Karpas-422 (cell line): ENCODE measurements around the gene ZBTB16. TPM values are rescaled to one million over a fixed set of nuclear protein-coding genes. Genes with fewer than 3 reads are reported as not detected.

Experiments
- DNase-seq: peaks from one replicate; pipeline ENCODE4 v3.0.0-alpha.2; 2015
- H2AFZ ChIP-seq: fragments of 200-600 bp; sonication (generic); 2 replicates; pipeline ENCODE4 v1.6.1; 2014; ENCODE audit warnings: antibody characterized with exemption, low read length, mixed read lengths
- H3K27ac ChIP-seq: fragments of 200-600 bp; sonication (generic); 2 replicates; pipeline ENCODE4 v1.5.1; 2014; ENCODE audit warnings: mild to moderate bottlenecking, low read length, moderate library complexity
- H3K27me3 ChIP-seq: fragments of 200-600 bp; sonication (generic); 2 replicates; pipeline ENCODE4 v1.6.1; 2014; ENCODE audit warnings: low read length, mixed read lengths
- H3K36me3 ChIP-seq: fragments of 200-600 bp; sonication (generic); 2 replicates; pipeline ENCODE4 v1.6.1; 2014; ENCODE audit warnings: low read length, mixed read lengths; ENCODE audit not compliant: insufficient read depth
- H3K4me1 ChIP-seq: fragments of 200-600 bp; sonication (generic); 2 replicates; pipeline ENCODE4 v1.6.1; 2014; ENCODE audit warnings: mild to moderate bottlenecking, low read length, mixed read lengths
- H3K4me2 ChIP-seq: fragments of 200-600 bp; sonication (generic); 2 replicates; pipeline ENCODE4 v1.6.1; 2014; ENCODE audit warnings: low read length, low read depth, mild to moderate bottlenecking; ENCODE audit not compliant: poor library complexity, severe bottlenecking
- H3K4me3 ChIP-seq: fragments of 200-600 bp; sonication (generic); 2 replicates; pipeline ENCODE4 v1.5.1; 2014; ENCODE audit warnings: mild to moderate bottlenecking, antibody characterized with exemption, low read length, mixed read lengths
- H3K79me2 ChIP-seq: fragments of 200-600 bp; sonication (generic); 2 replicates; pipeline ENCODE4 v1.6.1; 2014; ENCODE audit warnings: mild to moderate bottlenecking, low read length, mixed read lengths
- H3K9ac ChIP-seq: fragments of 200-600 bp; sonication (generic); 2 replicates; pipeline ENCODE4 v1.6.0; 2014; ENCODE audit warnings: low read length
- H3K9me2 ChIP-seq: fragments of 200-600 bp; sonication (generic), shearing (Covaris generic); replicated peaks from 2 replicates; pipeline ENCODE4 v1.6.0; 2014; ENCODE audit warnings: mild to moderate bottlenecking, low read length, moderate library complexity; ENCODE audit not compliant: insufficient read depth
- H3K9me3 ChIP-seq: fragments of 300-700, 200-600 bp; sonication (generic); 2 replicates; pipeline ENCODE4 v1.6.1; 2014; ENCODE audit warnings: low read length, mixed read lengths
- H4K20me1 ChIP-seq: fragments of 200-600 bp; sonication (generic); 2 replicates; pipeline ENCODE4 v1.6.1; 2014; ENCODE audit warnings: mild to moderate bottlenecking, antibody characterized with exemption, low read length, low read depth; ENCODE audit not compliant: insufficient read depth
- total RNA-seq: library from RNA; depleted of rRNA; stranded (reverse); fragments of >200 nt; shearing (Covaris generic); gene quantifications from 2 replicates; pipeline ENCODE4 v1.2.3, GENCODE V29; 2014; ENCODE audit warnings: low replicate concordance

Gene ZBTB16
- total RNA-seq, 1 experiment from 2014 or later: not detected

DNA sequence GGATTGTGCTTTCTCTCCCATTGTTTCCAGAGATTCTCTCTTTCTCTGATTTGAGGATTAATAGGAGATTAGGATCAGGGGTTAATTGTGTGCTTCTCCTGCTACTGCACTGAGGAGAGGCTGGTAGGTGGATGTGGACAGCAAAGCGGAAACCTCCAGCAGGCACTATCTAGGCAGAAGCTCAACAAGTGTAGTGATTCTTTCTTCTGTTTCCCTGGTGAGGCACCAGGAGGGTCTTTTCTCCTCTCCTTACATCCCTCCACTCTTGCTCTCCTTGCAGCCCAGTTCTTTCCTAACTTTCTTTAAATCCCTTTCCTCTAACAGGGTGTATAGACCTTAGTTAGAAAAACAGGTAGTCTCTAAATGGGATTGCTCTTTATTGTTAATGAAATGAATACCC lies 1.9 kb upstream of the ZBTB16 start:
- H3K79me2 ChIP-seq: no peaks in the 10 kb centered on the region
- no peak overlapping the region for H3K9ac ChIP-seq
- H3K4me1 ChIP-seq: no peaks in the 10 kb centered on the region
- H3K9me3 ChIP-seq: no peaks in the 10 kb centered on the region
- no peak overlapping the region for H3K4me3 ChIP-seq
- no peaks in the 10 kb centered on the region for H3K9me2 ChIP-seq
- H2AFZ ChIP-seq: no peak overlapping the region
- H3K27ac ChIP-seq: no peak overlapping the region
- H3K4me2 ChIP-seq: no peak overlapping the region
- no peak for DNase-seq
- no peaks in the 10 kb centered on the region for H3K27me3 ChIP-seq
- H4K20me1 ChIP-seq: no peaks in the 10 kb centered on the region
- H3K36me3 ChIP-seq: no peaks in the 10 kb centered on the region

GRCh38 chr11:114058026-114058706 lies 1.3 kb upstream of the ZBTB16 start:
- no peaks in the 10 kb centered on the region for H3K36me3 ChIP-seq
- no peaks in the 10 kb centered on the region for H3K27me3 ChIP-seq
- no peak overlapping the region for H3K27ac ChIP-seq
- no peak for DNase-seq
- H3K9me2 ChIP-seq: no peaks in the 10 kb centered on the region
- H3K79me2 ChIP-seq: no peaks in the 10 kb centered on the region
- no peak overlapping the region for H3K4me2 ChIP-seq
- no peak overlapping the region for H3K4me3 ChIP-seq
- H3K4me1 ChIP-seq: no peaks in the 10 kb centered on the region
- H3K9me3 ChIP-seq: no peaks in the 10 kb centered on the region
- H3K9ac ChIP-seq: no peak overlapping the region
- H4K20me1 ChIP-seq: no peaks in the 10 kb centered on the region
- no peak overlapping the region for H2AFZ ChIP-seq

- no peaks in the 10 kb centered on the region for H3K4me1 ChIP-seq
- no peaks in the 10 kb centered on the region for H3K9me2 ChIP-seq
- H2AFZ ChIP-seq: no peak overlapping the region
- H3K79me2 ChIP-seq: no peaks in the 10 kb centered on the region
- no peaks in the 10 kb centered on the region for H3K9me3 ChIP-seq
- no peak overlapping the region for H3K4me3 ChIP-seq
- no peaks in the 10 kb centered on the region for H4K20me1 ChIP-seq
- no peak overlapping the region for H3K4me2 ChIP-seq
- DNase-seq: no peak
- no peak overlapping the region for H3K9ac ChIP-seq
- no peaks in the 10 kb centered on the region for H3K27me3 ChIP-seq
- H3K36me3 ChIP-seq: no peaks in the 10 kb centered on the region
- H3K27ac ChIP-seq: no peak overlapping the region
Observed at GRCh38 chr11:114058871-114059277, 637 bp upstream of the ZBTB16 start.

- no peak overlapping the region for H3K9ac ChIP-seq
- no peak for DNase-seq
Observed at GRCh38 chr11:114059984-114060391, 477 bp downstream of the ZBTB16 start.

DNA sequence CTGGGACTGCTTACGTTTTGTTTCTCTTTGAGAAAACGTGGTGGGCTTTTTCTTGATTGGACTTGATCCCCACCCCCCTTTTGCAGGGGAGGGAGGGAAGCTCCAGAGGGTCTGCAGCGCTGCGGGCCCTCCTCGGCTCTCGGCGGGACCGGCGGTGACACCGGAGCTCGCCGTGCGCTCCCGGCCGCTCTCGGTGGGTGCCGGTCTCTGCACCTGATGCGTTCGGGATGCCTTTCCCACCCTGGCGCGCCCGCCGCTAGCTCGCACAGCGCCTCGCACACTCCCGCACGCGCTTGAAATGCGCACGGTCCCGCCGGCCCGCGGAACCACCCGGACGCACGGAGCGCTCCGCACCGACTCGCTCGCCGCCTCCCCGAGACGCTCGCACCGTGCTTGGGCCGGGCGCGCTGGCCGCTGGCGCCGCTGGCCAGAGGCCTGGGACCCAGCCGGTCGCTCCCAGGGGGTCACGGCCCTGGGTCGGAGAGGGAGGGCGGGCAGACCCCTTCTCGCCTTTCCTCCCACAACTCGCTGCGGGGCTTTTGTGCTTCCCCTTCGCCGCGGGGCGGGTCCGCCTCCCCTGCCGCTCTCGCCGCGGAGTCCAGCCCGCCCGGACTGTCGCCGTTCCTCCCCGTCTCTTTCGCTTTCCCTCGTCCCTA lies 1.0 kb downstream of the ZBTB16 start:
- Histone ChIP-seq H3K9me2 (no peaks in the 10 kb centered on the region), H3K4me3 (no peak overlapping the region), H2AFZ (no peak overlapping the region), H3K9ac (no peak overlapping the region), H3K79me2 (no peaks in the 10 kb centered on the region), H3K4me1 (no peaks in the 10 kb centered on the region), H3K9me3 (no peaks in the 10 kb centered on the region), H3K4me2 (no peak overlapping the region), H3K27me3 (no peaks in the 10 kb centered on the region), H4K20me1 (no peaks in the 10 kb centered on the region), H3K36me3 (no peaks in the 10 kb centered on the region), H3K27ac (no peak overlapping the region)
- DNase-seq: no peak

More at GRCh38 chr11:114059984-114060391, 477 bp downstream of the ZBTB16 start:
- Histone ChIP-seq H3K4me3 (no peak overlapping the region), H3K36me3 (no peaks in the 10 kb centered on the region), H3K4me1 (no peaks in the 10 kb centered on the region), H4K20me1 (no peaks in the 10 kb centered on the region), H3K27ac (no peak overlapping the region), H3K9me2 (no peaks in the 10 kb centered on the region), H3K4me2 (peak overlapping the region; percentile 19), H2AFZ (no peak overlapping the region), H3K27me3 (no peaks in the 10 kb centered on the region), H3K9me3 (no peaks in the 10 kb centered on the region), H3K79me2 (no peaks in the 10 kb centered on the region)

DNA sequence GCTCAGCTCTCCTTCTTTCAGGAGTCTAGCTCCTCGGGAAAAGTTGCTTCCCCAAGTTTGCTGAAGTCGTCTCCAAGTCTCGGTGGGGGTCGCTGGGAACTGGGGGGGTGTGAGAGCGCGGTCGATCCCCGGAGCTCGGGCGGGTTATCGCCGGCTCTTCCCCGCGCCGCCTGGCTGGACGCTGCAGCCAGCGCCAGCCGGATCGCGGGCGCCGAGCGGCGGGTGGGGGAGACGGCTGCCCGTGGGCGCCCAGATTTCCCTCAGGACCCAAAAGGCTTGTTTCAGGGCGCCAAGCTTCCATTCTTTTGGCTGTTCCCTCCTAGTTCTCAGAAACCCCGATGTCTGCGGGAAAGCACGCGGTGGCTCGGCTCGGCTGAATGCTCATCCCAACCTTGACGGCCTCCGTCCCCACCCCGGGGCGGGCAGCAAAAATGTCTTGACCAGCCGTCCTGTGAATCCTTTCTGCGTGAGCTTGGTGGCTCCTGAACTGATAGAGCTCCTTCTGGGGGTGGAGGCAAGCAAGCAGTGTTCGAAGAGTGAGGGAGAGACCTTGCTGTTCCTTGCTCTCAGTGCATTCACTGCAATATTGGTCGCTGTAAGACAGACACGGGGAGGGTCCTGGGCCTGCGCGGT lies 1.7 kb downstream of the ZBTB16 start:
- no peaks in the 10 kb centered on the region for H4K20me1 ChIP-seq
- no peak overlapping the region for H2AFZ ChIP-seq
- H3K9me3 ChIP-seq: no peaks in the 10 kb centered on the region
- no peaks in the 10 kb centered on the region for H3K9me2 ChIP-seq
- H3K27me3 ChIP-seq: no peaks in the 10 kb centered on the region
- H3K79me2 ChIP-seq: no peaks in the 10 kb centered on the region
- DNase-seq: no peak
- H3K4me2 ChIP-seq: no peak overlapping the region
- no peaks in the 10 kb centered on the region for H3K4me1 ChIP-seq
- no peak overlapping the region for H3K4me3 ChIP-seq
- H3K36me3 ChIP-seq: no peaks in the 10 kb centered on the region
- H3K9ac ChIP-seq: no peak overlapping the region
- H3K27ac ChIP-seq: no peak overlapping the region

GRCh38 chr11:114061681-114062049 lies 2.2 kb downstream of the ZBTB16 start:
- DNase-seq: no peak
- H3K4me1 ChIP-seq: no peaks in the 10 kb centered on the region
- H3K27ac ChIP-seq: no peak overlapping the region
- H2AFZ ChIP-seq: no peak overlapping the region
- no peaks in the 10 kb centered on the region for H4K20me1 ChIP-seq
- no peak overlapping the region for H3K4me3 ChIP-seq
- H3K4me2 ChIP-seq: no peak overlapping the region
- H3K79me2 ChIP-seq: no peaks in the 10 kb centered on the region
- H3K9ac ChIP-seq: no peak overlapping the region
- H3K27me3 ChIP-seq: no peaks in the 10 kb centered on the region
- H3K9me3 ChIP-seq: no peaks in the 10 kb centered on the region
- no peaks in the 10 kb centered on the region for H3K9me2 ChIP-seq
- H3K36me3 ChIP-seq: no peaks in the 10 kb centered on the region

- no peaks in the 10 kb centered on the region for H4K20me1 ChIP-seq
- no peaks in the 10 kb centered on the region for H3K9me2 ChIP-seq
- no peak for DNase-seq
- H2AFZ ChIP-seq: no peak overlapping the region
- H3K27ac ChIP-seq: no peak overlapping the region
- H3K4me1 ChIP-seq: no peaks in the 10 kb centered on the region
- no peaks in the 10 kb centered on the region for H3K9me3 ChIP-seq
- H3K4me2 ChIP-seq: no peak overlapping the region
- no peak overlapping the region for H3K4me3 ChIP-seq
- no peaks in the 10 kb centered on the region for H3K27me3 ChIP-seq
- no peaks in the 10 kb centered on the region for H3K79me2 ChIP-seq
- H3K9ac ChIP-seq: no peak overlapping the region
- no peaks in the 10 kb centered on the region for H3K36me3 ChIP-seq
Observed at GRCh38 chr11:114062272-114062671, 2.8 kb downstream of the ZBTB16 start.
